ENCODE measurements around the gene SEBOX. TPM values are rescaled to one million over a fixed set of nuclear protein-coding genes. Genes with fewer than 3 reads are reported as not detected.

The SEBOX gene
- total RNA-seq, 4 donors from 2014 or later = not detected

GRCh38 chr17:28333083-28333746 is 31.8 kb downstream of the SEBOX start:
- no peak overlapping the region for H3K4me3 ChIP-seq (replicated peaks in 1 of 3)
- DNase-seq = no peak
- peaks cover 13 to 33% of the 10 kb centered on the region in 2 donors for H3K36me3 ChIP-seq
- no peaks in the 10 kb centered on the region for H3K27me3 ChIP-seq
- WGBS, 2 donors = 89 to 90% methylated on average over 1 of the region's 1 CpG
- H3K9me3 ChIP-seq = no peaks in the 10 kb centered on the region
- H3K27ac ChIP-seq = no peak overlapping the region
- intact Hi-C loops (cut with DNase I) = loop anchor here (10.0 kb wide), 1 partner anchor 622 kb away; the partner anchor contains the start of gene PHF12
- H3K4me1 ChIP-seq = peaks cover 11 to 33% of the 10 kb centered on the region in 2 donors
- TF ChIP-seq, protein P1, sequence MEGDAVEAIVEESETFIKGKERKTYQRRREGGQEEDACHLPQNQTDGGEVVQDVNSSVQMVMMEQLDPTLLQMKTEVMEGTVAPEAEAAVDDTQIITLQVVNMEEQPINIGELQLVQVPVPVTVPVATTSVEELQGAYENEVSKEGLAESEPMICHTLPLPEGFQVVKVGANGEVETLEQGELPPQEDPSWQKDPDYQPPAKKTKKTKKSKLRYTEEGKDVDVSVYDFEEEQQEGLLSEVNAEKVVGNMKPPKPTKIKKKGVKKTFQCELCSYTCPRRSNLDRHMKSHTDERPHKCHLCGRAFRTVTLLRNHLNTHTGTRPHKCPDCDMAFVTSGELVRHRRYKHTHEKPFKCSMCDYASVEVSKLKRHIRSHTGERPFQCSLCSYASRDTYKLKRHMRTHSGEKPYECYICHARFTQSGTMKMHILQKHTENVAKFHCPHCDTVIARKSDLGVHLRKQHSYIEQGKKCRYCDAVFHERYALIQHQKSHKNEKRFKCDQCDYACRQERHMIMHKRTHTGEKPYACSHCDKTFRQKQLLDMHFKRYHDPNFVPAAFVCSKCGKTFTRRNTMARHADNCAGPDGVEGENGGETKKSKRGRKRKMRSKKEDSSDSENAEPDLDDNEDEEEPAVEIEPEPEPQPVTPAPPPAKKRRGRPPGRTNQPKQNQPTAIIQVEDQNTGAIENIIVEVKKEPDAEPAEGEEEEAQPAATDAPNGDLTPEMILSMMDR (IDR thresholded peaks at IDR 0.05) = no peak
- TF ChIP-seq POLR2A (IDR thresholded peaks at IDR 0.05) = no peak

DNA sequence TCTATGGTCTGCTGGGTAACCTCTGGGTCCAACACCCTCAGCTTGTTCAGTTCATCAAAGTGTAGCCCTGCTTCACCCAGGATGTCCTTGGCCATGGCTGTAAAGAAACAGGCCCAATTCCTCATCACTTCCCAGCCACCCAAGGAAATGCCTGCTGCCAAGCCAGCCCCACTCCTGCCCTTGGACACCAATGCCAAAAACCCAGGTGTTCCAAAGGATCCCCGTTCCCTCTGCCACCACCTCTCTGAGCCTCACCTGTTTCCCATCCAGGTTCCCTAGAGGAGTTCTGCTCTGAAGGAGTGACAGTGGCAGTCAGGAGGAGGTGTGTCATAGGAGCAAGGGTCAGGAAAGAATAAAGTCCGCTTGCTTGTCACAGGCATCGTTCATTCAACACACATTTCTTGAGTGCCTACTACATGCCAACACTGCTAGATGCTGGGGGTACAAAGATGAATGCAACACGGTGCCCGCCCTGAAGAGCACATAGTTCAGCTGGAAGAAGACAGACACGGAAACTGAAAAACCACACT is 33.0 kb downstream of the SEBOX start:
- H3K4me1 ChIP-seq = peaks cover 11 to 21% of the 10 kb centered on the region in 2 donors
- H3K9me3 ChIP-seq = no peaks in the 10 kb centered on the region
- no peak for DNase-seq
- no peak overlapping the region for H3K27ac ChIP-seq
- H3K36me3 ChIP-seq = peaks cover 19 to 33% of the 10 kb centered on the region in 2 donors
- intact Hi-C loops (cut with DNase I) = loop anchor here (10.0 kb wide), 1 partner anchor 623 kb away; the partner anchor contains the start of gene PHF12
- TF ChIP-seq, protein P1 (IDR thresholded peaks at IDR 0.05) = no peak
- no peak for TF ChIP-seq POLR2A (IDR thresholded peaks at IDR 0.05)
- H3K4me3 ChIP-seq (replicated peaks in 1 of 3) = no peak overlapping the region
- H3K27me3 ChIP-seq = no peaks in the 10 kb centered on the region
- WGBS, 2 donors = 91 to 93% methylated on average over 6 of the region's 6 CpGs

GRCh38 chr17:28330671-28331070 is 34.3 kb downstream of the SEBOX start:
- Histone ChIP-seq H3K4me3 (replicated peaks in 1 of 3) (no peak overlapping the region), H3K36me3 (peaks cover 19 to 33% of the 10 kb centered on the region in 2 donors), H3K27me3 (no peaks in the 10 kb centered on the region), H3K9me3 (no peaks in the 10 kb centered on the region), H3K4me1 (peaks cover 11 to 15% of the 10 kb centered on the region in 2 donors), H3K27ac (no peak overlapping the region)
- intact Hi-C loops (cut with DNase I) = loop anchor here (10.0 kb wide), 1 partner anchor 624 kb away; the partner anchor contains the start of gene PHF12
- WGBS, 2 donors = 93 to 100% methylated on average over 3 to 5 of the region's 5 CpGs
- DNase-seq = no peak
- no peak for TF ChIP-seq POLR2A (IDR thresholded peaks at IDR 0.05)
- TF ChIP-seq, protein P1 (IDR thresholded peaks at IDR 0.05) = no peak

- TF ChIP-seq, protein P1 (IDR thresholded peaks at IDR 0.05) = no peak
- TF ChIP-seq POLR2A (IDR thresholded peaks at IDR 0.05) = no peak
- no peaks in the 10 kb centered on the region for H3K9me3 ChIP-seq
- DNase-seq = no peak
- no peaks in the 10 kb centered on the region for H3K4me1 ChIP-seq
- no peaks in the 10 kb centered on the region for H3K27me3 ChIP-seq
- no peak overlapping the region for H3K27ac ChIP-seq
- intact Hi-C loops (cut with DNase I) = no loop called here
- no peak overlapping the region for H3K4me3 ChIP-seq (replicated peaks in 1 of 3)
- H3K36me3 ChIP-seq = peaks cover 19 to 33% of the 10 kb centered on the region in 2 donors
- WGBS, 2 donors = 80 to 83% methylated on average over 4 of the region's 4 CpGs
Measured at GRCh38 chr17:28328325-28328724, 36.7 kb downstream of the SEBOX start.

GRCh38 chr17:28327709-28328108 is 37.3 kb downstream of the SEBOX start:
- peaks cover 19 to 33% of the 10 kb centered on the region in 2 donors for H3K36me3 ChIP-seq
- TF ChIP-seq, protein P1 (IDR thresholded peaks at IDR 0.05) = no peak
- TF ChIP-seq POLR2A (IDR thresholded peaks at IDR 0.05) = no peak
- H3K27ac ChIP-seq = no peak overlapping the region
- no peaks in the 10 kb centered on the region for H3K27me3 ChIP-seq
- WGBS, 2 donors = 62 to 67% methylated on average over 3 of the region's 3 CpGs
- intact Hi-C loops (cut with DNase I) = no loop called here
- no peaks in the 10 kb centered on the region for H3K4me1 ChIP-seq
- DNase-seq = no peak
- no peaks in the 10 kb centered on the region for H3K9me3 ChIP-seq
- H3K4me3 ChIP-seq (replicated peaks in 1 of 3) = no peak overlapping the region

Data from thyroid gland (tissue), 4 donors.